A549 treated with AZD2906 at 1 μM for 4 hours (cell line): Measurements from ENCODE around the gene YBX1. TPM values are rescaled to one million over a fixed set of nuclear protein-coding genes. Genes with fewer than 3 reads are reported as not detected.

Source experiments
- total RNA-seq: library from RNA; stranded (reverse); fragments of 200-300 nt; extraction: Qiagen RNA extraction; gene quantifications from 5 replicates; pipeline ENCODE4 v1.2.3, GENCODE V29; 2022

YBX1 gene
- 725 to 772 TPM (median 737 TPM) in 5 replicates for total RNA-seq

GRCh38 chr1:42681741-42682483 lies at the start of gene YBX1:
TSS of gene YBX1 (plus strand) at chr1:42682418. CDS start at chr1:42682566, 148 bp downstream.

GRCh38 chr1:42657981-42658876 lies 24.0 kb upstream of the YBX1 start, which contains the start of gene PPIH:
TSS of gene PPIH (plus strand) at chr1:42658423. CDS start at chr1:42658447, 24 bp downstream.

DNA sequence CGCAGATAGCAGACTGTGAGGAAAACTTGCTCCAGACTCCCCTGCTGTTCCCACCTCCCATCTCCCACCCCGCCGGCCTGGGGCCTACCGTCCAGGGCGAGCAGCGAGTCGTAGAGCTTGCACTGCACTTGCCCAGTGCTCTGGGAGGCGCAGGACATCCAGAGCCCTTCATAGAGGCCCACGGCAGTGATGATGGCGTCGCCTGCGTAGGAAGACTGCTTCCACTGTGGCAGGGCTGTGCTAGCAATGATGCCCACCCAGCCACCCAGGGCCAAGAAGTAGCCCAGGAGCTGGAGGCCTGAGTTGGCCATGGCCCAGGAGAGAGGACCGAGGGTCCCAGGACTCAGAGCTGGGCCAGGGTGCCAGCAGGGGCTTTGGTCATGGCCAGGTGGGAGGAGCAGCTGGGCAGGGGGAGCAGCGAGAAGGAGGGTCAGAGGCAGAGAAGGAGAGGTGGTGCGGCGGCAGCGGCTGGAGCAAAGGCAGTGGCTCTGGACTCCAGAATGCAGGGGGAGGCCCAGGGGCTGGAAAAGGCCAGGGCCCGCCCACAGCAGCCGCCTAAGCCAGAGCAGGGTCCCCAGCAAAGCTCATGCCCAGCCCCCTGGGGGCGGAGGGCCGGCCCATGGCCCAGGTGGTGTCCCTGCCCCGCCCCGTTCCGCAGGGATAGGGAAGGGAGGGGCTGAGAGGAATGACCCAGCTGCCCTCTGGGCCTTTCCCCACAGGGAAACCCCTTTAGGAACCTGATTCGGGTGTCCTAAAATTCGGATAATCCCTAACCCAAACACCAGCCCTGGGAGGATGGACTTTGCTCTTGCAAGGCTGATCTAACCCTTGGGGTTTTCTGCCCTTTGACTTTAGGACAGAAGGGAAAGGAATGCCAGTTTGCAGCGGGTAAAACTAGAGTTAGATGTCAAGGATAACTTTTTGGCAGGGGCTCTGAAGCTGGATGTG lies 57.8 kb downstream of the YBX1 start, which contains the start of gene CLDN19:
Gene CLDN19, minus strand, starts transcription at position 484 of the 948 bp plus-strand sequence. Its CDS starts 173 bp downstream, at position 311.

Other genes starting within 250 kb of the YBX1 start
- gene ZMYND12, start 226.4 kb upstream of the YBX1 start, total RNA-seq: 0.14 to 0.63 TPM (median 0.34 TPM) in 5 replicates
- gene PPCS, start 225.9 kb upstream of the YBX1 start, total RNA-seq: 35.1 to 42.7 TPM (median 36.2 TPM) in 5 replicates
- gene CCDC30, start 219.1 kb upstream of the YBX1 start, total RNA-seq: 0.32 to 0.88 TPM (median 0.62 TPM) in 5 replicates
- gene PPIH, start 24.0 kb upstream of the YBX1 start, total RNA-seq: 56.2 to 70.6 TPM (median 61.6 TPM) in 5 replicates
- not detected in 5 replicates for gene CLDN19, start 57.8 kb downstream of the YBX1 start, total RNA-seq
- gene P3H1, start 84.6 kb downstream of the YBX1 start, total RNA-seq: 26.4 to 32.6 TPM (median 31.3 TPM) in 5 replicates
- 2.6 to 4.5 TPM (median 3.1 TPM) in 5 replicates for gene C1orf50, start 84.8 kb downstream of the YBX1 start, total RNA-seq
- 0.05 to 0.22 TPM (median 0.10 TPM) in 5 replicates for gene TMEM269, start 102.6 kb downstream of the YBX1 start, total RNA-seq
- 3.1 to 4.6 TPM (median 3.8 TPM) in 5 replicates for gene ERMAP, start 134.7 kb downstream of the YBX1 start, total RNA-seq
- 11.6 to 14.8 TPM (median 14.6 TPM) in 5 replicates for gene SVBP, start 135.0 kb downstream of the YBX1 start, total RNA-seq
- 5.6 to 7.3 TPM (median 7.0 TPM) in 5 replicates for gene ZNF691, start 164.2 kb downstream of the YBX1 start, total RNA-seq